Ovary (tissue), 3 donors: Measurements from ENCODE around the gene DDX39A.

ENCODE experiments used
- EP300 ChIP-seq: sonication (generic); formaldehyde crosslinking; IDR thresholded peaks from one replicate; pipeline ENCODE4 v1.6.1; 2017; ENCODE audit warnings: antibody characterized with exemption
- POLR2A ChIP-seq: fragments of 450-650 bp; IDR thresholded peaks from one replicate; pipeline ENCODE4 v1.6.1; 2017; ENCODE audit warnings: antibody characterized with exemption, mild to moderate bottlenecking, moderate library complexity
- TF ChIP-seq, protein P1 (sequence below), 3 donors: fragments of 450-650 bp in 2 of 3; fragments of 200-600 bp in 1 of 3; IDR thresholded peaks; one replicate each; pipeline versions ENCODE4 v1.5.1 to v1.8.0; 2016 to 2022; ENCODE audit warnings: antibody characterized with exemption in 3 of 3, mild to moderate bottlenecking in 1 of 3
- donor health status: DM: no; HTN: no; CAD: no.

- TF ChIP-seq POLR2A (no peak), EP300 (no peak)
- TF ChIP-seq, protein P1, sequence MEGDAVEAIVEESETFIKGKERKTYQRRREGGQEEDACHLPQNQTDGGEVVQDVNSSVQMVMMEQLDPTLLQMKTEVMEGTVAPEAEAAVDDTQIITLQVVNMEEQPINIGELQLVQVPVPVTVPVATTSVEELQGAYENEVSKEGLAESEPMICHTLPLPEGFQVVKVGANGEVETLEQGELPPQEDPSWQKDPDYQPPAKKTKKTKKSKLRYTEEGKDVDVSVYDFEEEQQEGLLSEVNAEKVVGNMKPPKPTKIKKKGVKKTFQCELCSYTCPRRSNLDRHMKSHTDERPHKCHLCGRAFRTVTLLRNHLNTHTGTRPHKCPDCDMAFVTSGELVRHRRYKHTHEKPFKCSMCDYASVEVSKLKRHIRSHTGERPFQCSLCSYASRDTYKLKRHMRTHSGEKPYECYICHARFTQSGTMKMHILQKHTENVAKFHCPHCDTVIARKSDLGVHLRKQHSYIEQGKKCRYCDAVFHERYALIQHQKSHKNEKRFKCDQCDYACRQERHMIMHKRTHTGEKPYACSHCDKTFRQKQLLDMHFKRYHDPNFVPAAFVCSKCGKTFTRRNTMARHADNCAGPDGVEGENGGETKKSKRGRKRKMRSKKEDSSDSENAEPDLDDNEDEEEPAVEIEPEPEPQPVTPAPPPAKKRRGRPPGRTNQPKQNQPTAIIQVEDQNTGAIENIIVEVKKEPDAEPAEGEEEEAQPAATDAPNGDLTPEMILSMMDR (IDR thresholded peaks at IDR 0.05): no peak
Measured at GRCh38 chr19:14385492-14385891, 33.6 kb downstream of the DDX39A start.
